ENCODE data around the gene PINLYP.
"Not testable (repeated sequence)": the region's sequence is repeated elsewhere in the genome, so short reads cannot be mapped to it uniquely, and the experiment has no call there.

The PINLYP gene

DNA sequence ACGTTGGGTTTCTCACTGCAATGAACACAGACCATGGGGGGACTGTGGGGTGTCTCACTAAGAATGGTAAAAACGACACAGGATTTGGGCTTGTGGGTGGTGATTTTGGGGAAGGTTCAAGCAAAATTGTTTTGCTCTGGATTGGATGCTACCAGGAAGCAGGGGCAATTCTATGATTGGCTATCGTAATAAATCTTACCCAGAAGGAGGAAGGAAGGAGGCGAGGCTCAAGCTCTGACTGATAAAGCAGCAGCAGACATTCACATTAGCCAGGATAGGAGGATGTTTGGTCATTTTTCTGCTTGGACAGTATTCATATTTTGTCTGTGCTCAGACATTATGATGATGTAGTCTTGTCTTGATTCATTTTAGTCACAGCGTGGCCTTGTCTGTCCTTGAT is 22.3 kb downstream of the PINLYP start:
- DNase-seq (ENCODE audit: insufficient read length, low spot score) (no peak), FAIRE-seq (no peak)
- TF ChIP-seq, protein P1, sequence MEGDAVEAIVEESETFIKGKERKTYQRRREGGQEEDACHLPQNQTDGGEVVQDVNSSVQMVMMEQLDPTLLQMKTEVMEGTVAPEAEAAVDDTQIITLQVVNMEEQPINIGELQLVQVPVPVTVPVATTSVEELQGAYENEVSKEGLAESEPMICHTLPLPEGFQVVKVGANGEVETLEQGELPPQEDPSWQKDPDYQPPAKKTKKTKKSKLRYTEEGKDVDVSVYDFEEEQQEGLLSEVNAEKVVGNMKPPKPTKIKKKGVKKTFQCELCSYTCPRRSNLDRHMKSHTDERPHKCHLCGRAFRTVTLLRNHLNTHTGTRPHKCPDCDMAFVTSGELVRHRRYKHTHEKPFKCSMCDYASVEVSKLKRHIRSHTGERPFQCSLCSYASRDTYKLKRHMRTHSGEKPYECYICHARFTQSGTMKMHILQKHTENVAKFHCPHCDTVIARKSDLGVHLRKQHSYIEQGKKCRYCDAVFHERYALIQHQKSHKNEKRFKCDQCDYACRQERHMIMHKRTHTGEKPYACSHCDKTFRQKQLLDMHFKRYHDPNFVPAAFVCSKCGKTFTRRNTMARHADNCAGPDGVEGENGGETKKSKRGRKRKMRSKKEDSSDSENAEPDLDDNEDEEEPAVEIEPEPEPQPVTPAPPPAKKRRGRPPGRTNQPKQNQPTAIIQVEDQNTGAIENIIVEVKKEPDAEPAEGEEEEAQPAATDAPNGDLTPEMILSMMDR (IDR thresholded peaks at IDR 0.05; ENCODE audit: insufficient read depth, missing control alignments): no peak

DNA sequence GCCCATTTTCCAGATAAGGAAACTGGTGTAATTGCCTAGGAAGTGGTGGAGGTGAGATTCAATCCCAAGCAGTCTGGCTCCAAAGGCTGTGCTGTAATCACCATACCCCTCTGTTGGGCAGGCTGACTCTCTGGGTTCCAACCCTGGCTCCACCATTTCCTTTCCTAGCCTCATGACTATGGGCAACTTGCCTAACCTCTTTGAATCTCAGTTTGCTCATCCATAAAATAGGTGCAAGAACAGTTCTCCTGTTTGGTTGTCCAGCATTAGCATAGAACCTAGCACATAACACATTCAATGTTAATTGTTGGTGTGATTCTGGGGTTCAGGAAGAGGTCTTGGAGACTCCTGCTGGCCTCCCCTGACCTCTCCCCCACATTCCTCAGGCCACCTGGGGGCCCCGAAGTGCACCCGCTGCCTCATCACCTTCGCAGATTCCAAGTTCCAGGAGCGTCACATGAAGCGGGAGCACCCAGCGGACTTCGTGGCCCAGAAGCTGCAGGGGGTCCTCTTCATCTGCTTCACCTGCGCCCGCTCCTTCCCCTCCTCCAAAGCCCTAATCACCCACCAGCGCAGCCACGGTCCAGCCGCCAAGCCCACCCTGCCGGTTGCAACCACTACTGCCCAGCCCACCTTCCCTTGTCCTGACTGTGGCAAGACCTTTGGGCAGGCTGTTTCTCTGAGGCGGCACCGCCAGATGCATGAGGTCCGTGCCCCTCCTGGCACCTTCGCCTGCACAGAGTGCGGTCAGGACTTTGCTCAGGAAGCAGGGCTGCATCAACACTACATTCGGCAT is 23.0 kb downstream of the PINLYP start:
- FAIRE-seq (no peak), DNase-seq (ENCODE audit: insufficient read length, low spot score) (no peak)
- TF ChIP-seq, protein P1 (IDR thresholded peaks at IDR 0.05; ENCODE audit: insufficient read depth, missing control alignments): no peak

DNA sequence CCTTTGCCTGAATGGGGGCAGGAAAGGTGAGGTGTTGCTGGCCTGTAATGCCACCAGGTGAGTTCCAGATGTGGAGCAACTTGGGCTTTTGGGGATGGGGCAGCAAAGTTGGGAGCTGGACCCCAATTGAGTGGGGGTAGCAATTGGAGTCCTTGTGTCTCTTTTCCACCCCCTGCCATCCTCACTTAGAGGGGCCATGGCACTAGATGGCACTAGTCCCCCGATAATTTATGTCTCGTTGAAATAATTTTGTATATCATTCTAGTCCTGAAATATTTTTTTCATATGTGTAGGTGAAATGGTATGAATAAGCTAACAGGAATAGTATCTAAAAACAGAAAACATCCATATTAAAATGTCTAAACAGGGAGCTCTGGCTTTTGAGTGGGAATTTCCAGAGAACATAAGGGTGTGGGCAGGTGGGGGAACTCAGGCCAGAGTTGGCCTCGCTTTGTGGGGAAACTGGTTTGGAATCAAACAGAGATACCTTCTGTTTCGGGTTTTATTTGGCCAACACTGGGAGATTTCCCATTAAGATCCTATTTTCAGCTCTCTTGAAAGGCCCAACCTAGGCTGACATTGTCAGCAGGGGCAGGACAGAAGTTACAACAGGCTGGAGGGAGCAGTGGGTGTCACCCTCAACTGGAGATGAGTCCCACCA is 24.2 kb downstream of the PINLYP start:
- FAIRE-seq (no peak), DNase-seq (ENCODE audit: insufficient read length, low spot score) (no peak)
- TF ChIP-seq, protein P1 (IDR thresholded peaks at IDR 0.05; ENCODE audit: insufficient read depth, missing control alignments): no peak

DNA sequence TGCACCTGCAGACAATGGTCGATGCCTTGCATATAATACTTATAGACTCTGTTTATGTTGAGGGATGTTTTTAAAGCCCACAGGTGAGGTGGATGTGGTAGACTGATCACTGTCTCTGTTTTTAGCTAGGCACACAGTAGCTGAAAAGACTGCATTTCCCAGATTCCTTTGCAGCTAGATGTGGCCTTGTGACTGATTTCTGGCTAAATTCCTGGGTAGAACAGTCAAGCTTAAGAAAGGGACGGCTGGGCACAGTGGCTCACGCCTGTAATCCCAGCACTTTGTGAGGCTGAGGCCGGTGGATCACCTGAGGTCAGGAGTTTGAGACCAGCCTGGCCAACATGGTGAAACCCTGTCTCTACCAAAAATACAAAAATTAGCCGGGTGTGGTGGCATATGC is 24.7 kb downstream of the PINLYP start:
- not testable (repeated sequence) for FAIRE-seq

DNA sequence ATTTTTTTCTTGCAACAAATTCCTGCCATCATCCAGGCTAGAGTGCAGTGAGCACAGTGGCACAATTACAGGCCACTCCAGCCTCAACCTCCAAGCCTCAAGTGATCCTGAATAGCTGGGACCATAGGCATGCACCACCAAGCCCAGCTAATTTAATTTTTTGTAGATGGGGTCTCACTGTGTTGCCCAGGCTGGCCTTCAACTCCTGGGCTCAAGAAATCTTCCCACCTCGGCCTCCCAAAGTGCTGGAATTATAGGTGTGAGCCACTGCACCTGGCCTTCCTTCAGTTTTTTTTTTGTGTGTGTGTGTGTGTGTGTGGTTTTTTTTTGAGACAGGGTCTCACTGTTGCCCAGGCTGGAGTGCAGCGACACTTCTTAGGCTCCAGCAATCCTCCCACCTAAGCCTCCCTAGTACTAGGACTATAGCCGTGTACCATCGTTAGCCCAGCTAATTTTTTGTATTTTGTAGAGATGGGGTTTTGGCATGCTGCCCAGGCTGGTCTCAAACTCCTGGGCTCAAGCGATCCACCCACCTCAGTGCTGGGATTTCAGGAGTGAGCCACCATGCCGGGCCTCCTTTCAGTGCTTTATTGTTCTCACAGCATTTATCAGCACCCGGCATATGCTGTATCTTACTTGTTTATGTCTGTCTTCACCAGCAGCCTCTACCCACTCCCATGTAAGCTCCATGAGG is 30.4 kb downstream of the PINLYP start:
- TF ChIP-seq, protein P1 (IDR thresholded peaks at IDR 0.05; ENCODE audit: insufficient read depth, missing control alignments): no peak
- FAIRE-seq: no peak
- no peak for DNase-seq (ENCODE audit: insufficient read length, low spot score)

More for the DNA sequence above, 24.7 kb downstream of the PINLYP start:
- not testable (repeated sequence) for DNase-seq (ENCODE audit: insufficient read length, low spot score)

DNA sequence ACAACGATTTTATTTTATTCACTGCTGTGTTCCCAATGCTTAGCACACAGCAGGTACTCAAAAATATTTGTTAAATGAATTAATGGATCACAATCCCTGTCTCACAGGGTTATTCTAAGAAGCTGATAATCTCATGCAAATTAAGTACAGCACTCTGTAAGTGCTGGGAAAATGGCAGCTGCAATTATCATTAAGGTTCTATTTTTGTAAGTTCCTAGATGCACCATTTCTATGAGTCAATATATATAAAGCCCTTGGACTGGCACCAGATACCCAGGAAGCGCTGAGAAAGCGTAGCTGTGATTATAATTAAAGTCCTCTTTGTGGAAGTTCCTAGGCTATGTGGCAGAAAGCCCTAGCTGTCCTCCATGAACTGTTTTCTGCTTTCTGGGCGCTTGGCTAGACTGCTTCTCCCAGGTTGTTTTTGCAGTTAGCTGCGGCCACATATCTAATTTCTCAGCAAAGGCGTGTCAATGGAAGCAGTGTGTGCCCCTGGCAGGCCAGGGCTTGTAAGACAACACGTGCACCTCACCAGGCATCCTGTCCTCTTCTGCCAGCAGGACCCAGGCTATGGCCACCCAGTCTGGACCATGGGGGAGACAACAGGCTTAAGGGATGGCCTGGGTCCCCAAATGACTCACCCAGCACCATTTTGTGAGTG is 31.1 kb downstream of the PINLYP start:
- TF ChIP-seq, protein P1 (IDR thresholded peaks at IDR 0.05; ENCODE audit: insufficient read depth, missing control alignments): no peak
- DNase-seq (ENCODE audit: insufficient read length, low spot score) (no peak), FAIRE-seq (no peak)
